GM12873 (cell line): ENCODE results near the gene SH3D19.
A peak's percentile ranks its signal among the peaks of the same experiment; 100 is the strongest.

ENCODE experiments used
- TF ChIP-seq, protein P1 (sequence below): IDR thresholded peaks from 2 replicates; pipeline ENCODE4 v1.5.1; 2012; ENCODE audit warnings: low read depth, mild to moderate bottlenecking, moderate library complexity, low read length, control low read depth; ENCODE audit not compliant: insufficient read depth; ENCODE audit errors: missing control alignments

Gene SH3D19

GRCh38 chr4:151104621-151105020 is 220.8 kb downstream of the SH3D19 start:
- TF ChIP-seq, protein P1, sequence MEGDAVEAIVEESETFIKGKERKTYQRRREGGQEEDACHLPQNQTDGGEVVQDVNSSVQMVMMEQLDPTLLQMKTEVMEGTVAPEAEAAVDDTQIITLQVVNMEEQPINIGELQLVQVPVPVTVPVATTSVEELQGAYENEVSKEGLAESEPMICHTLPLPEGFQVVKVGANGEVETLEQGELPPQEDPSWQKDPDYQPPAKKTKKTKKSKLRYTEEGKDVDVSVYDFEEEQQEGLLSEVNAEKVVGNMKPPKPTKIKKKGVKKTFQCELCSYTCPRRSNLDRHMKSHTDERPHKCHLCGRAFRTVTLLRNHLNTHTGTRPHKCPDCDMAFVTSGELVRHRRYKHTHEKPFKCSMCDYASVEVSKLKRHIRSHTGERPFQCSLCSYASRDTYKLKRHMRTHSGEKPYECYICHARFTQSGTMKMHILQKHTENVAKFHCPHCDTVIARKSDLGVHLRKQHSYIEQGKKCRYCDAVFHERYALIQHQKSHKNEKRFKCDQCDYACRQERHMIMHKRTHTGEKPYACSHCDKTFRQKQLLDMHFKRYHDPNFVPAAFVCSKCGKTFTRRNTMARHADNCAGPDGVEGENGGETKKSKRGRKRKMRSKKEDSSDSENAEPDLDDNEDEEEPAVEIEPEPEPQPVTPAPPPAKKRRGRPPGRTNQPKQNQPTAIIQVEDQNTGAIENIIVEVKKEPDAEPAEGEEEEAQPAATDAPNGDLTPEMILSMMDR = no peak

- TF ChIP-seq, protein P1 = no peak
These were observed 221.6 kb downstream of the SH3D19 start for GRCh38 chr4:151103758-151104157.

DNA sequence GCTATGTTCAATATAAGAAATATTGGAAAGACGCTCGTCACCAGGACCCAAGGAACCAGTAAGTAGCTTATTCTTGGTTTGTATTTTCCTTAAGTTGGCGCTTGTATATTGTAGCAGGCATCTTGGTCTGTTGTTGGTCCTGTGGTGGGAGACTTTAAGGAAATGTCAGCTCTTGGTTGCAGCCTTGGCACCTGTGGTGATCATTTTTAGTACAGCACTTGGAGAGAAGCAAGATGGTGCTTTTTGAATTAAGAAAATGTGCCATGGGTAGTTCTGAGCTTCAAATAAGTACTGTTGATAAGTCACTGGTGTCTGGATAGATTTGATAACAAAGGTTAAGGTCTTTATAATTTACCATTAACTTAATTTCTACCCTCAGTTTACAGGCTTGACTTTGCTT is 224.9 kb downstream of the SH3D19 start:
- TF ChIP-seq, protein P1 = no peak

DNA sequence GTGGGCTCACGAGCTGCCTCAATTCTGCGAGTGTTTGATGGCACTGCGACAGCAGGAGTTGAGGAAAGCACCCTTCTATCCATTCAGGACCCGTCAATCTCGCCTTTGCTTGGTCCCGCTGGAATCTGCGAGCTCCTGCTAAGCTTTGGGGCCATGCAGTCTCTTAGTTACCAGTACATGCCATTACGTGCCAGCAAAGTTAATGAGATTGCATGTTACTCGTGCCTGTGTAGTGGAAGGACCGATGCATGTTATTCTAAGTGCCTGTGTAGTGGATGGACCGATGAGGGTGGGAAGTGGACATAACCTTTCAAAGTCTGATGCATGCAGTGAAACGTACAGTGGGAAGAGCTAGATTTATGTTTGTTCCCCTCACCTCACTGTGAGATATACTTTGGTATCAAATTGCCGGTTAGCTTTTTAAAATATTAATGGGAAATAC is 225.4 kb downstream of the SH3D19 start:
- TF ChIP-seq, protein P1 = no peak

GRCh38 chr4:151099229-151099975 is 226.0 kb downstream of the SH3D19 start, which contains the start of gene RPS3A:
Gene RPS3A (plus strand): TSS chr4:151099628. CDS start chr4:151099653, 25 bp downstream.
- TF ChIP-seq, protein P1 = peak; percentile 91

GRCh38 chr4:151098979-151099228 is 226.5 kb downstream of the SH3D19 start:
- TF ChIP-seq, protein P1 = no peak

- TF ChIP-seq, protein P1 = no peak
These were observed 227.6 kb downstream of the SH3D19 start for GRCh38 chr4:151097759-151098158.
